ENCODE results near the gene AR.

AR gene

GRCh38 chrX:67731061-67731460, 187.2 kb downstream of the AR start:
- DNase-seq: no peak

GRCh38 chrX:67732864-67733263, 189.0 kb downstream of the AR start:
- no peak for DNase-seq

GRCh38 chrX:67734111-67734753, 190.4 kb downstream of the AR start:
- no peak for DNase-seq

GRCh38 chrX:67749536-67749935, 205.7 kb downstream of the AR start:
- DNase-seq: no peak

- no peak for DNase-seq
These were observed 206.9 kb downstream of the AR start for GRCh38 chrX:67750694-67751093.

- DNase-seq: no peak
These were observed 215.2 kb downstream of the AR start for GRCh38 chrX:67759018-67759417.

- no peak for DNase-seq
These were observed 233.3 kb downstream of the AR start for GRCh38 chrX:67777148-67777547.

GRCh38 chrX:67779099-67779498, 235.3 kb downstream of the AR start:
- DNase-seq: no peak

Data from activated CD4-positive, alpha-beta T cell treated with anti-CD3 and anti-CD28 coated beads for 48 hours (primary cell).